Measurements from ENCODE around the gene CFAP43. TPM values are rescaled to one million over a fixed set of nuclear protein-coding genes. Genes with fewer than 3 reads are reported as not detected.

The CFAP43 gene
- total RNA-seq, 1 donor from 2014 or later, result 0.56 TPM

- Mint-ChIP-seq H3K4me3 (ENCODE audit: unreplicated experiment) (no peak overlapping the region), H3K27ac (ENCODE audit: unreplicated experiment) (no peak overlapping the region), H3K36me3 (ENCODE audit: low read depth, unreplicated experiment) (no peaks in the 10 kb centered on the region), H3K27me3 (ENCODE audit: unreplicated experiment) (no peaks in the 10 kb centered on the region), H3K4me1 (ENCODE audit: unreplicated experiment) (peaks cover 16% of the 10 kb centered on the region), H3K9me3 (ENCODE audit: unreplicated experiment) (no peaks in the 10 kb centered on the region)
- DNase-seq (ENCODE audit: low spot score), result no peak
- TF ChIP-seq CTCF (IDR thresholded peaks at IDR 0.05; ENCODE audit: unreplicated experiment), result no peak
Observed at GRCh38 chr10:104081998-104082397, 150.2 kb downstream of the CFAP43 start.

- peak; percentile 32 for TF ChIP-seq CTCF (IDR thresholded peaks at IDR 0.05; ENCODE audit: unreplicated experiment)
- peaks cover 8% of the 10 kb centered on the region for H3K4me1 Mint-ChIP-seq (ENCODE audit: unreplicated experiment)
- H3K9me3 Mint-ChIP-seq (ENCODE audit: unreplicated experiment), result no peaks in the 10 kb centered on the region
- no peak overlapping the region for H3K4me3 Mint-ChIP-seq (ENCODE audit: unreplicated experiment)
- no peaks in the 10 kb centered on the region for H3K36me3 Mint-ChIP-seq (ENCODE audit: low read depth, unreplicated experiment)
- H3K27me3 Mint-ChIP-seq (ENCODE audit: unreplicated experiment), result no peaks in the 10 kb centered on the region
- no peak overlapping the region for H3K27ac Mint-ChIP-seq (ENCODE audit: unreplicated experiment)
- DNase-seq (ENCODE audit: low spot score), result no peak
Observed at GRCh38 chr10:104080762-104081161, 151.4 kb downstream of the CFAP43 start.

Small RNAs within 50 kb of the gene (microRNA-seq; reads per million reads assigned to microRNA genes)
- gene MIR4482 (ENCODE audit: unreplicated experiment) (not detected), gene MIR609 (ENCODE audit: unreplicated experiment) (not detected)

Other genes with a start within 250 kb of the CFAP43 start
- gene COL17A1, start 146.5 kb downstream of the CFAP43 start, total RNA-seq (ENCODE audit: unreplicated experiment), result 4.2 TPM
- 8.8 TPM for gene SFR1, start 110.2 kb downstream of the CFAP43 start, total RNA-seq (ENCODE audit: unreplicated experiment)
- 121 TPM for gene GSTO1, start 22.5 kb upstream of the CFAP43 start, total RNA-seq (ENCODE audit: unreplicated experiment)
- gene GSTO2, start 36.8 kb upstream of the CFAP43 start, total RNA-seq (ENCODE audit: unreplicated experiment), result 5.9 TPM
- 16.3 TPM for gene ITPRIP, start 106.1 kb upstream of the CFAP43 start, total RNA-seq (ENCODE audit: unreplicated experiment)
- gene CFAP58, start 121.5 kb upstream of the CFAP43 start, total RNA-seq (ENCODE audit: unreplicated experiment), result 0.28 TPM